AG04449 (cell line): ENCODE results near the gene PFKFB3.
"Not testable (repeated sequence)": the region's sequence is repeated elsewhere in the genome, so short reads cannot be mapped to it uniquely, and the experiment has no call there.

ENCODE experiments used
- CTCF ChIA-PET: fragments of 350-600 bp; formaldehyde crosslinking; extraction: SDS; loops from one replicate; lab custom pipeline; 2021; ENCODE audit warnings: antibody characterized with exemption; lab: Yijun Ruan, JAX
- POLR2A ChIA-PET: fragments of 400-600, 350-600 bp; formaldehyde crosslinking; extraction: SDS; loops from one replicate; lab custom pipeline; 2020; ENCODE audit warnings: antibody characterized with exemption, inconsistent platforms; lab: Yijun Ruan, JAX
- DNase-seq: peaks from one replicate; pipeline ENCODE4 v3.0.0-alpha.2; 2010; ENCODE audit warnings: low read depth, low spot score
- H3K4me3 ChIP-seq: 2 replicates; pipeline ENCODE4 v1.5.1; 2011; ENCODE audit warnings: low read depth, mild to moderate bottlenecking, control low read depth, low read length
- CTCF ChIP-seq: IDR thresholded peaks from one replicate; pipeline ENCODE4 v1.5.1; 2011; ENCODE audit warnings: mild to moderate bottlenecking, moderate library complexity, low read length, control low read depth, inconsistent platforms; ENCODE audit not compliant: insufficient read depth; ENCODE audit errors: missing control alignments

The PFKFB3 gene

DNA sequence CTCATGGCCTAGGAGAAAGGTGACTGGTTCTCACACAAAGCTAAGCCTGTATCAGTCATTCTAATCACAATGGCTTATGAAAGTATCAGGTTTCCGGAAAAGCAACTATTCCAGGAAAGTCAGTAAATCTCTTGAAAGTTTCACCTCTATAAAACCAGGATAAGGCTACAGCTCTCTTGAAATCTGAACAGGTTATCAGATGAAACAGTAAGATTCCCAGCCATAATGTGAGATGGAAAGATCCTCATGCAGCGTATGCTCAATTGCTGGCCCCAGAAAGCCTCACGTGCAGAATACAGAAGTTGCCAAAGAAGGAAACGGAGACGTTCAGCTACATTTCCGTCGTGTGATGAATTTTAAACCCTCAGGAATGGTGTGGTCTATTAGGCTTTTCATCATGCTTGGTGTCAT lies 90.0 kb downstream of the PFKFB3 start:
- CTCF ChIA-PET = interaction anchor here (1.2 kb wide), 1 partner anchor 108 kb away, joined by 5 read pairs; no protein-coding TSS in a partner anchor
- TF ChIP-seq CTCF = no peak
- no peak for DNase-seq
- no peak overlapping the region for H3K4me3 ChIP-seq
- POLR2A ChIA-PET = no interaction called here

DNA sequence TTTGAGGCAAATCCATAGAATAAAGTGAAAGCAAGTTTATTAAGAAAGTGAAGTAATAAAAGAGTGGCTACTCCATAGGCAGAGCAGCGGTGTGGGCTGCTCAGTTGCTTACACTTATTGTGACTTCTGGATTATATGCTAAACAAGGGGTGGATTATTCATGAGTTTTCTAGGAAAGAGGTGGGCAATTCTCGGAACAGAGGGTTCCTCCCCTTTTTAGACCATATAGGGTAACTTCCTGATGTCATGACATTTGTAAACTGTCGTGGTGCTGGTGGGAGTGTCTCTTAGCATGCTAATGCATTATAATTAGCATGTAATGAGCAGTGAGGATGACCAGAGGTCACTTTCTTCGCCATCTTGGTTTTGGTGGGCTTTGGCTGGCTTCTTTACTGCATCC lies 93.7 kb downstream of the PFKFB3 start:
- POLR2A ChIA-PET, CTCF ChIA-PET, H3K4me3 ChIP-seq, DNase-seq: not testable (repeated sequence)

DNA sequence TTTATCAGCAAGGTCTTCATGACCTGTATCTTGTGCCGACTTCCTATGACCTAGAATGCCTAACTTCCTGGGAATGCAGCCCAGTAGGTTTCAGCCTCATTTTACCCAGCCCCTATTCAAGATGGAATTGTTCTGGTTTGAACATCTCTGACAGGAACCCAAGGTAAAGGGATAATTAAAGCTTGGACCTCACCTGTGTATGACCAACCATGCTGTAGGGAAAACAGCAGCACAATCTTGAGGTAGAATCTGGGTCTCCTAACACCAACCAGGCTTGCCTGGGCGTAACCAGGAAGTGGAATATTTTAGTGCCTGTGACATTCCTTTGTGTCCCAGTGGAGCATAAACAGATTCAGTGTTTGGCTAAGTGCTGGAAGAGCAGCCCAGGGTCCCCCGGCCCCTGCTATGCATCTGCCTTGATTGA lies 94.1 kb downstream of the PFKFB3 start:
- CTCF ChIA-PET = no interaction called here
- no peak for TF ChIP-seq CTCF
- POLR2A ChIA-PET = no interaction called here
- H3K4me3 ChIP-seq = no peak overlapping the region
- DNase-seq = no peak

GRCh38 chr10:6297522-6297921 lies 94.8 kb downstream of the PFKFB3 start:
- CTCF ChIA-PET = no interaction called here
- POLR2A ChIA-PET = no interaction called here
- DNase-seq = no peak

GRCh38 chr10:6297951-6298381 lies 95.2 kb downstream of the PFKFB3 start:
- no peak for TF ChIP-seq CTCF
- ChIA-PET CTCF (no interaction called here), POLR2A (no interaction called here)
- no peak overlapping the region for H3K4me3 ChIP-seq
- DNase-seq = no peak

More at GRCh38 chr10:6297522-6297921, 94.8 kb downstream of the PFKFB3 start:
- no peak overlapping the region for H3K4me3 ChIP-seq
- no peak for TF ChIP-seq CTCF

DNA sequence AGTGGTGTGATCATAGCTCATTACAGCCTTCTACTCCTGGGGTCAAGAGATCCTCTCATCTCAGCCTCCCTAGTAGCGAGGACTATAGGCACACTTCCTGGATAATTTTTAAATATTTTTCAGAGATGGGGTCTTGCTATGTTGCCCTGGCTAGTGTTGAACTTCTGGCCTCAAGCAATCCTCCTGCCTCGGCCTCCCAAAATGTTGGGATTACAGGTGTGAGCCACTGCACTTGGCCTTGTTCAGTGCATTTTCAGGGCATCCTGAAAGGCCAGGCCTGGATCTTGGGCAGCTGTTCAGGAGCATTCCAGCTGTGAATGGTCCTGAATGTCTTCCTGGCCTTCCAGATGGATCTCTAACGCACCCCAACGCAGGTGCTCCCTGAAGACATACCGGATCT lies 95.7 kb downstream of the PFKFB3 start:
- H3K4me3 ChIP-seq = no peak overlapping the region
- no peak for TF ChIP-seq CTCF
- POLR2A ChIA-PET = no interaction called here
- DNase-seq = no peak
- CTCF ChIA-PET = no interaction called here

DNA sequence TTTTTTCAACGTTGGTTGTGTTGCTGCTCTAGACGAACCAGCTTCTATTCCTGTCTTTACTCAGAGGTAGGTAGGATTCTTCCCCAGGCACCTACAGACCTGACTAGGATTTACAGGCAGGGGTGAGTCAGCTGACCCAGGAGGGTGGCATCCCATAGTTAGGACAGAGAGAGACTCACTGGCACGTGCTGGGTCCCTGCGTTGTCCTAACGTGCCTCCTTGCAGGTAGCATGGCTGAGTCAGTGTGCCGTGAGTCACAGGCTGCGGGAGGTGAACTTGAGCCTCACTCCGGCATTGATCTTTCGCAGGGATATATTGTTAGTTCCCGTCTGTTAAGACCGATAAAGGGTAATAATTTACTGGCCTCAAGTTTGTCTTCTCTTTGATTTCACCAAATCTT lies 96.5 kb downstream of the PFKFB3 start:
- no peak overlapping the region for H3K4me3 ChIP-seq
- CTCF ChIA-PET = no interaction called here
- DNase-seq = no peak
- TF ChIP-seq CTCF = no peak
- POLR2A ChIA-PET = no interaction called here
